Gastroesophageal sphincter (tissue), 3 donors: ENCODE data around the gene PPP2R5C.
A peak's percentile ranks its signal among the peaks of the same experiment; 100 is the strongest.

Experiments
- CTCF ChIP-seq, 4 experiments: fragments of 200-600 bp in 2 of 4; fragments of 450-650 bp in 2 of 4; sonication (generic) in 1 of 4; IDR thresholded peaks; one replicate each; pipeline ENCODE4 v1.5.1; 2017 to 2019; ENCODE audit warnings: antibody characterized with exemption in 4 of 4, mild to moderate bottlenecking in 2 of 4, moderate library complexity in 2 of 4
- EP300 ChIP-seq: sonication (generic); formaldehyde crosslinking; IDR thresholded peaks from one replicate; pipeline ENCODE4 v1.6.1; 2017; ENCODE audit warnings: antibody characterized with exemption, mild to moderate bottlenecking
- POLR2A ChIP-seq, 2 donors: fragments of 450-650 bp; IDR thresholded peaks; one replicate each; pipeline ENCODE4 v1.6.1; 2017; ENCODE audit warnings: antibody characterized with exemption in 2 of 2, mild to moderate bottlenecking in 2 of 2, moderate library complexity in 1 of 2
- POLR2AphosphoS5 ChIP-seq: sonication (generic); formaldehyde crosslinking; IDR thresholded peaks from one replicate; pipeline ENCODE4 v1.6.1; 2017; ENCODE audit warnings: antibody characterized with exemption

- TF ChIP-seq POLR2AphosphoS5 (peak; percentile 27), POLR2A (IDR thresholded peaks at IDR 0.05) (no peak), CTCF (IDR thresholded peaks at IDR 0.05) (no peak), EP300 (no peak)
These were observed 62.8 kb downstream of the PPP2R5C start for GRCh38 chr14:101824339-101824727.
